Activated T-cell treated with anti-CD3 and anti-CD28 coated beads, Interleukin-2, amount 50 U/mL, for 1 hour (primary cell): ENCODE measurements around the gene BPI.
"Not testable (repeated sequence)": the region's sequence is repeated elsewhere in the genome, so short reads cannot be mapped to it uniquely, and the experiment has no call there.

ENCODE experiments used
- DNase-seq: peaks from one replicate; pipeline ENCODE4 v3.0.0-alpha.2; 2020

BPI gene

DNA sequence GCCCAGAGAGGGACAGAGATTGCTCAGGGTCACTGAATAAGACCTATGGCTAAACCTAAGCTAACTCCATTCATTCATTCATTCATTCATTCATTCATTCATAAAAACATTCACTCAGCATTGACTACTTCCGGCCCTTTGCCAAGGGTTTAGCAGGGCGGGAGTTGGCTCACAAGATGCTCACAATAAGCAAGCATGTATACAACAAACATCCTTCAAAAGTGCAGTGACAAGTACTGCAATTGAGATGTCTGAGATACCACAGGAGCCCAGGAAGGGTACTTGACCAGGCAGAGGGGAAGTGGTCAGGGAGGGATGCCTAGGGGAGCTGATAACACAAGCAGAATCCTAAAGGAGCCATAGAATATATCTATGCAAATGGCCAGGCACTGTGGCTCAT is 25.2 kb upstream of the BPI start:
- no peak for DNase-seq

DNA sequence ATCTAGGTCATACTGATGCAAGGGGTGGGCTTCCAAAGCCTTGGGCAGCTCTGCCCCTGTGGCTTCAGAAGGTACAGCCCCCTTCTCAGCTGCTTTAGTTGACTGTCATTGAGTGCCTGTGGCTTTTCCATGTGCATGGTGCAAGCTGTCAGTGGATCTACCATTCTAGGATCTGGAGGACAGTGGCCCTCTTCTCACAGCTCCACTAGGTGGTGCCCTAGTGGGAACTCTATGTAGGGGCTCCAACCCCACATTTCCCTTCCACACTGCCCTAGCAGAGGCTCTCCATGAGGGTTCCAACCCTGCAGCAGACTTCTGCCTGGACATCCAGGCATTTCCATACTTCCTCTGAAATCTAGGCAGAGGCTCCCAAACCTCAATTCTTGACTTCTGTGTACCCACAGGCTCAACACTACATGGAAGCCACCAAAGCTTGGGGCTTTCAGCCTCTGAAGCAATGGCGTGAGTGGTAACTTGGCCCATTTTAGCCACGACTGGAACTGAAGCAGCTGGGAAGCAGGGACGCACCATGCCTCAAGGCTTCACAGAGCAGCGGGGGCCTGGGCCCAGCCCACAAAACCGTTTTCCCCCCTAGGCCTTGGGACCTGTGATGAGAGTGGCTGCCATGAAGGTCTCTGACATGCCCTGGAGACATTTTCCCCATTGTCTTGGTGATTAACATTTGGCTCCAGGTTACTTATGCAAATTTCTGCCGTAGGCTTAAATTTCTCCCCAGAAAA is 22.6 kb upstream of the BPI start:
- DNase-seq: not testable (repeated sequence)

DNA sequence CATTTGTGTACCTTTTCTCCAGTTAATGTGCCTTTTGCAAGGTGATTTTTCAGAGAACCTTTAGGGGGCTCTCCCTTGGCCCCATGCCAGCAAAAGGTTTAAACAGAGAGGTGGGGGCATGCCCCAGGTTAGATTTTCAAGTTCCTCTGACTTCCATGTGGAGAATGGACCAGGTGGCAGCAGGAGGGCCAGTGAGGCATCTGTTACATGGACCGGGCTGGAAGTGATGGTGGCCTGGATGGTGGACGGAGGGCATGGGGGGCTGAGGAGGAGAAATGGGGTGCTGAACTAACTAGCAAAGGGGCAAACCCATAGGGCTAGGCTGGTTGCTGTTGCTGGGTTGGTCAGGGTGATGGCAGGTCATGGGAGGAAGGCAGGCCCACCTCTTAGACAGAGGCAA is 20.7 kb upstream of the BPI start:
- no peak for DNase-seq

DNA sequence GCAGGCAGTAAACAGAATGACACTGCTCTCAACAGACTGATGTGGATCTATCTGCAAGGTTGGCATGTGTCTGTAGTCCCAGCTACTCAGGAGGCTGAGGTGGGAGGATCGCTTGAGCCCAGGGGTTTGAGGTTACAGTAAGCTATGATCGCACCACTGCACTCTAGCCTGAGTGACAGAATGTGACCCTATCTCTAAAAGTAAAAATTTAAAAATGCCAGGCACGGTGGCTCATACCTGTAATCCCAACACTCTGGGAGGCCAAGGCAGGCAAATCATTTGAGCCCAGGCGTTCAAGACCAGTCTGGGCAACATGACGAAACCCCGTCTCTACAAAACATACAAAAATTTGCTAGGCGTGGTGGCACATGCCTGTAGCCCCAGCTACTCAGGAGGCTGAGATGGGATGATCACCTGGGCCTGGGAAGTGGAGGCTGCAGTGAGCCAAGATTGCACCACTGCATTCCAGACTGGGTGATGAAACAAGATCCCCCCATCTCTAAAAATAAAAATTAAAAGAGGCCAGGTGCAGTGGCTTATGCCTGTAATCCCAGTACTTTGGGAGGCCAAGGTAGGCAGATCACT is 19.8 kb upstream of the BPI start:
- DNase-seq: not testable (repeated sequence)

DNA sequence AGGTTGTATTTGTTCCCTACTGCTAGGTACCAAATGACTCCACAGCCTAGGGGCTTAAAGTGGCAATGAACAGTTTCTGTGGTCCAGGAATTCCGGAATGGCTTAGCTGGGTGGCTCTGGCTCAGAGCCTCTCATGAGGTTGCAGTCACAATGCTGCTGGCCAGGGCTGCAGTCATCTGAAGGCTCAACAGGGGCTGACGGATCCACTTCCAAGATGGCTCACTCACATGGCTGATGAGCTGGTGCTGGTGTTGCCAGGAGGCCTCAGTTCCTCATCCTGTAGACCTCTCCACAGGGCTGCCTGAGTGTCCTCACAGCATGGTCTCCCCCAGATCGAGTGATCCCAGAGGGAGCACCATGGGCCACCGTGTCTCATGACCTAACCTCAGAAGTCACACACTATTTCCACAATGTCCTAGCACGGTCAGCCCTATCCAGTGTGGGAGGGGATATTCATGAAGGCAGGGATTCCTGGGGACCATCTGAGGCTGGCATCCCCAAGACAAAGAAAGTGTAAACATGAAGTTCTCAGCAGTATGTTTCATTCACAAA is 19.0 kb upstream of the BPI start:
- no peak for DNase-seq

DNA sequence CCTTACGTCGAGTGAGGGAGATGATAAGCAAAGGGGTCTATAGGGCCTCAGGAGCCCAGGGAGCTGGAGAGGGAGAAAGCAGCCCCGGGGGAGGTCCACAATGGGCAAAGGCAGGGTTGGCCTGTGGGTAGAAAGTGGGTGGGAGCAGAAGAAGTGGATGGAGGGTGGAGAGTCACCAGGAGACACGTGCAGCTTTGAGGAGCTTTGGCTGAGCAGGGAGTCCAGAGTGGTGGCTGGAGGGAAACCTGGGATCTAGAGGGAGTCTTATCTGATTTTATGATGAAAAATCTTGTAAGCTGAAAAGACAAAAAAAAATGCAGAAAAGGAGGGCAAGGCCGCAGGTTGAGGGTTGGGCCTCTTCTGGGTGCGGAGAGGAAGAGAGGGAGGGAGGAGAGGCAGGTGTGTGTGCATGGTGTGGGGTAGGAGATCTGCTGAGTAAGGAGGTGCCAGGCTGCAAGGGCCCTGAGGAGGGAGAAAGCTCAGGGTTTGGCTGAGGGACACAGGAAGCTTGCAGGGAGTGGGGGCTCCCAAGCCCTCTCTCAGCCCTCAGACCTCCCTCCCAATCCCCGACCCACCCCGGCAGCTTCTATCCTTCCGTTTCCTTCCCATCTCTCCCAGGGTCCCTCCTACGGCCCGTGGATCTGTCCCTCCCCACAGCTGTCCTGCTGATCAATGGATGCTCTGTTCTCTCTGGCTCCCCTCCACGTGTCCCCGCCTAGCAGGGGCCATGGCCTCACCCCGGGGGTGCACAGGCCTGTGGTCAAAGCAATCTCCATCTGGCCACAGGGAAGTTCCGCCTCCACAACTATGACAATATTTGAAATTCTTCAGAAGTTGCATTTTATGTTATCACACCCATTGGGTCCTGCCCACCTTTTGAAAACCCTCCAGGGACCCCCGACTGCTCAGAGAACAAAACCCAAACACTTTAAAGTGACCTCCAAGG is 17.1 kb upstream of the BPI start:
- no peak for DNase-seq

DNA sequence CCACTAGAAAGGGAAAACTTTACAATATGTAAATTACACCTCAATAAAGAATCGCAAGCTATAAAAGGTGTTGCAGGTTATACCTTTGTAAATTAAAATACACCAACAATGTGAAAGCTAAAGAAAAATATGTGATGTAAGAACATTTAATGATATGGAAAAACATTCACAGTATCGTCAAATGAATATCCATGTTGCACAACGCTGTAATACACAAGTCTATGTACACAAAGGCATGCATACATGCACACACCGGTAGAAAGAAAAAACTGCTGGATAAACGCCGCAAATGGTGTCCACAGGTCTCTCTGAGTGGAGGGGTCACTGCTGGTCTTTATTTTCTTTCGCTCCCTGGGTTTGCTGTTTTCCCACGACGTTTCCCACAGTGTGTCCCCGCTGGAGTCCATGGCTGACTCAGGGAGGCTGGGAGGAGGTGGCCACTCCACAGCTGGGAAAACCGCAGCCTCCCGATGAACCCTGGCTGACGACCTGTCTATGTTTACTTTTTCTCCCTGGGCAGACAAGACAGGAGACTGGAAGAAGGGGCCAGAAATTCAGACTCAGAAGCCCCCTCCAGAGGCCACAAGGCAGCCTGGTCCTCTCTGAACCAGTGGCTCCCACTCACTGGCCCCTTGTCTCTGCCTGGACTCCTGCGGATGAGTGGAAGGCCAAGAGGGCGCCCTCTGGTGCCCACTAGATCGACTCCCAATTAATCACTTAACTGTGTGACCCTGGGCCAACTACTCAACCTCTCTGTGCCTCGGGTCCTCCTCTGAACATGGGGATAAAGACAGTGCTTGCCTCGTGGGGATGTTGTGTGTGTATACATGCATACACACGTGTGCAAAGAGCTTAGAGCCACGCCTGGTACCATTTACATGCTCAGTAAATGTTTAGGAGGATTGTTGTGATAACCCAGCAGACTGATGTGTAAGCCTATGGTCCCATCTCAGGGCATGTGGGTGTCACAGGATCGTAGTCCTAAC is 12.8 kb upstream of the BPI start:
- no peak for DNase-seq

DNA sequence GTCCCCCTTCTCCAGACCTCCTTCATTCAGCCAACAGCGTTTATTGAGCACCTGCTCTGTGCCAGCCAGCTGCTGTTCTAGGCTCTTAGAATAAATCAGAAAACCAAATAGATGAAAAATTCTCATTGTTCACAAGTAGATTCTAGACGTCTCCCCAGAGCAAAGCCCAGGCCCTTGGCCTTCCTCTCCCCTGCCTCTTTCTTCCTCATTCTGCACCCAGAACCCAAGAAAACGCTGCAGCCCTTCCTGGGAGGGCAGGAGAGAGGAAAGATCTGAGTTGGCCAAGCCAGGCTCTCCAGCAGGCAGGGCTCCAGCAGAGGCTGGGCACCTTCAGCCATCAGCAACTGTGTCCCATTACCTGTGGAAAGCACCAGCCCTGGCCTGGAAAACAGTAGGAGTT is 12.0 kb upstream of the BPI start:
- no peak for DNase-seq

DNA sequence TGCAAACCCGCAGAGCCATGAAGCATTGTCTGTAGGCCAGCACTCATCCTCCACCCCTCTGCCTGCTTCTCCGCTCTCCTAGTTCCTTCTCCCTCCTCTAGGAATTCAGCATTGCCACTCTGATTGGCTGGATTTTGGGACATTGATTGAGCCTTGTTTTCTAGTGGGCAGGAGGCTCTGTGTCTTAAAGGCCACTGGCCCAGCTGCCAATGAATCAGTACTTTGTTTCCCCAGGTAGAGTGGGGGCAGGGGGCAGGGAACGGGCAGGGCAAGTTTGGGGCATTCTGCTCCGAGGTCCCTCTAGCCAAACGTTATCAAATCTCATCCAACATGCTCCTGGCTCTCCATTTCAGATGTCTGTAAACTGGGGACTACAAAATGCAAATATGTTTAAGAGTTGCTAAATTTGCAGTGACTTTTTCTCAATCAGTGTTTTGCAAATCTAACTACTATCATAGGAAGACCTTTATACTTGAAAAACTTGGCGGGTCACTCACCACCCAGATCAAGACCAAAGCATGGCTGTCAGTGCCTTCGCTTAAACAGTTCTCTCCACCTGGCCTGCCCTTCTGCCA is 10.4 kb upstream of the BPI start:
- DNase-seq: no peak

DNA sequence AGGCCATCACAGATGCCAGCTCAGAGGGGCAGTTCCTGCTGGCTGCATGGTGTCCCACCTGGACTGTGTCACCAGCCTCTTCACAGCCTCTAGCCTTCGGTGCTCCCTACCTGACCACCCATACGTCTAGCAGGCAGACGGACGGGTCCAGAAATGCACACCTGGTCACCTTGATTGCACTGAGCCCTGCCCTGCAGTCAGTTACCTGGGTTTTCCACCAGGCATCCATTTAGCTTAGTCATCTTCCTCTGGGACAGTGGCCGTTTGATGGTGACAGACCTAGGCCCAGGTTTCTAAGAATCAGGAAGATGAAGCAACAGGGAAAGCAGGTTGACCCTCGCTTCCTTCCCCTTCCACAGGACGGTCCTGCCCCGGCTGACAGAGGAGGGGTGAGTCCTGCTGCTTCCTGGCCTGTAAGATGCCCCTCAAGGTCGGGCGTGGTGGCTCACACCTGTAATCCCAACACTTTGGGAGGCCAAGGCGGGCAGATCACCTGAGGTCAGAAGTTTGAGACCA is 9.8 kb upstream of the BPI start:
- DNase-seq: no peak

DNA sequence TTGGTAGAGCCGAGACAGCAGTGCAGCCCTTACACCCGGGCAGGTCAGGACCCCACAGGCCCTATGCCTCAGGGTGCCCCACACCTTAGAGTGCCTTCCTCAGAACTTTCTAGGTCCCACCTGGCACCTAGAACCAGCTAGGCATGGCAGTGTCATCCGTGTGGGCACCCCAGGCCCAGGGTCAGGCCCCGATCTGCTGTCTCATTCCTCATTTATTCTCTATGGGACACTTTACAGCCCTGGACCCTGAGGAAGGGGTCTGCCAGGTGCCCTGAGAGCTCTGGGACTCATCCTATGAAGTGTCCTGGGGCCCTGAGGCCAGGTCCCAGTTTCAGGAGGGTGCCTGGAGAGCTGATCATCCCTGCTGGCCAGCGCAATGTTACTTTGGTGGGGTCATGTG is 8.1 kb upstream of the BPI start:
- no peak for DNase-seq

DNA sequence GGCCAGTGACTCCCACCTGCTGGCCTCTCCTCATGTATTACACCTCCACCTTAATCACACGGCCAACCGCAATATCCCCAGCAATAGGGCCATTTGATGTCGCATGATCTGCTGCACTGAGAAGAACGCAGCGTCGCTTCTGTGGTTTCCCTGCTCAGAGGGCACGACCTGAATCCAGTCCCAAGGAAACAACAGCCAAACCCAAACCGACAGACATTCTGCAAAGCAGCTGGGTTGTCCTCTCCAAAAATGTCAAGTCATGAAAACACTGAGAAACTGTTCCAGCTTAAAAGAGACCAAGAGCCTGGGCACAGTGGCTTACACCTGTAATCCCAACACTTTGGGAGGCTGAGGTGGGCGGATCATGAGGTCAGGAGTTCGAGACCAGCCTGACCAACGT is 7.5 kb upstream of the BPI start:
- no peak for DNase-seq

DNA sequence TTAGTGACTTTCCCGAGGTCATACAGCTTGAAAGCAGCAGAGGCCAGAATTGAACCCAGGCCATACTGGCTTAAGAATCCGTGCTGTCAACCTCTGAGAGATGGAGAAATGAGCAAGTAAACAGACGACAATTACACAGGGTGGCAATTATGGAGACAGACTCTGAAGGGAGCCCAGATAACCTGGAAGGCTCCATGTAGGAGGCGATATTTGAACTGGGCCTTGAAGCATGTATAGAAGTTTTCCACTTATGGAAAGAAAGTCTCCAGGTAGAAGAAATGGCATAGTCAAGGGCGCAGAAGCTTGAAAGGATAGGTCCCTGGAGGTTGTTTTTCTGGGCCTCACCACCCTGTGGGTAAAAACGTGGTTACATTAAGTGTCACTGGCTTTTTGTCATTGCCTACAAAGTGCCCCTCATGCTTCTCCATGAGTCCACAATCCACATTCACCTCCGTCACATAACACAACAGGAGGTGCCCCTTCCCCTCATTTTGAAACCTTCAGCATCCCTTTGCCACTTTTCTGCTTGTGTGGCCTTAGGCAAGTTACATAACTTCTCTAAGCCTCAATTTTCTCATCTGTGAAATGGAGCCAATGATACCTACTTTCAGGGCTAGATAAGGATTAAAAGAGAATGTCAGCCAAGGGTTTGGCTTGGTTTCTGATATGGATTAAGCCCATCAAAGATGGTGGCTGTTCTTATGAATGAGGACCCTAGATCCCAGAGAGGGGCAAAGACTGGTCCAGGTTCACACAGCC is 5.9 kb upstream of the BPI start:
- DNase-seq: no peak

DNA sequence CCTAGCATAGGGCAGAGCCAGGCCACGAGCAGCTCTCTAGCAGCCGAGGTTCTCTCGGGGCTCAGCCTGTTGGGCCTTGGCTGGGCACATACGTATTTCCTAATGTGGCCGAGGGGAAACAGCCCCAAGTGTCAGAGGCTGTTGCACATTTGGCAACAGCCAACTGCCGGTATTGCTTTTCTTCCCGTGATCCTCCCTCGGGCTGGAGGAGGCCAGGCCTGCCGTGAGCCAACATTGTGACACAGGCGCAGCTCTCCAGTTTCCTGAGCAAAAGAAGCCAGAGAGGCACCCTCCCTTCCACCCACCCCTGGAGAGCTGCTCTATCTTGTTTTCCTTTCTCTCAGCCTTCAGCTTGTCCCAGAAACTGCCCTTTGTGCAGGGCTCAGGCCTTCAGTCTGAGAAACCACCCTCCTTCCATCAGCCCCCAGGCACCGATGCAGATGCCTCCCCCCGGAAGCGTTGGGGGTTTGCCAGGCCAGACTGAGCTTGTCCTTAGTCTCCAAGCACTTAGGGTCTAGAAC is 5.1 kb upstream of the BPI start:
- no peak for DNase-seq

DNA sequence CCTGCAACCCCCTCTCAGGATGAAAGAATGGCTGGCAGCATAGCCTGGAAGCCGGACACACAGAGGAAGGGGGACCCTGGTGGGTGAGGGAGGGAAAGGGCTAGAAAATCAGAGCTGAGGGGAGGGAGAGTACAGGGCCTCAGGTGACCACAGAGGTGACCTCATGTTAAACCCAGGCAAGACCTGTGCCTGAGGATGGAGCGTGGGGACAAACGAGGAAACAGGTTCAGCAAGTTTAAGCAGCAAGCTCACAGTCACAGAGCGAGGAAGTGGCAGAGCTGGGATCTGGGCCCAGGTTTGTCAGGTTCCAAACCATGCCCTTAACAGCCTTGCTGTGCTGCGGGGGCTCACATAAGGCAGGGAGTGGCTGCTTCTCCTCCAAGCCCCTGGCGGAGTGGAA is 4.0 kb upstream of the BPI start:
- no peak for DNase-seq

DNA sequence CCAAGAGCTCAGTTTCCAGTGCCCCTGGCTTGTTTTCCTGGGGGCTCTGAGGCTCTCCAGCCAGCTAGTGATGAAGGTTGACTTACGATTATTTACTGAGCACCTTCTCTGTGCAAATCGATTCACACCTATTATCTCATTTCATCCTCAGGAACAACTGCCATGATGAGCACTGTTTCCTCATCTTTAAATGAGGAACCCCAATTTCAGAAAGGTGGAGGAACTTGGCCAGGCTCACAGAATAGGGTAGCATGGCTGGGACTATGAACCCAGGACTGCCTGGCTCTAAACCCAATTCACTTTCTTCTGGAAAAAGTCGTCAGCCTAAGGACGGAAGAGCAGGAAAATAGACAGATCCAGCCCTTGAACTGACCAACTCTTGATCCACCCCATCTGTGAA is 3.5 kb upstream of the BPI start:
- DNase-seq: no peak

DNA sequence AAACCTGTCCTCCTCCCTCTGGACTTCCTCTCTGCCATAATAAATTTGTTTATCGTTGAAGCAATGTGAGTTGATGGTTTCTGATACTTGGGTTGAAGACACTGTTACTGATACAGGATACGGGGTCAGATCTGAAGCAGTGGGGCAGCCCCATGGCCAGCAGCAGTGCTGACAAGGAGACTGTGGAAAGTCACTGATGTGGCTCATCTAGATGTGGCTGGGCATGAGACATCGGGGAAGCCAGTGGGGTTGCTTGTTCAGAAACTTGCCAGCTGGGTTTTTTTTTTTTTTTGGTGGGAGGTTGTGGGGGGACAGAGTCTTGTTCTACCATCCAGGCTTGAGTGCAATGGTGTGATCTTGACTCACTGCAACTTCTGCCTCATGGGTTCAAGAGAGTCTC is 2.6 kb upstream of the BPI start:
- no peak for DNase-seq

DNA sequence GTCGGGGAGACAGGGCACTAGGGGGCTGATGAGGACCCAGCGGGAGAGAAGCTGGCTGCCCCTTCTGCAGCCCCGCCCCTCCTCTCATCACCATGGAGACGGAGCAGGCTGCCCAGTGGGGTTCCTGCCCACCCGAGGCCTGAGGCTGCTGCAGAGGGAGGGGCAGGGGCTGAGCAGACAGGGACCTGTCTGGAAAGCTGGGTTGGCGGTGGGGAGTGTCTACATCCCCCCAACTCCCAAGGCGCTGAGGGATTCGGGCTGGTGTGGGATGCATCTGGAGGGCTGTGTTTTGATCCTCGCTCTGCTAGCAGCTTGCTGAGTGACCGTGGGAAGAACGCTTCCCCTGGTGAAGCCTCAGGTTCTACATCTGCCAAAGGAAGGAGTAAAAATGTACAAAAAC is 1.2 kb upstream of the BPI start:
- no peak for DNase-seq

DNA sequence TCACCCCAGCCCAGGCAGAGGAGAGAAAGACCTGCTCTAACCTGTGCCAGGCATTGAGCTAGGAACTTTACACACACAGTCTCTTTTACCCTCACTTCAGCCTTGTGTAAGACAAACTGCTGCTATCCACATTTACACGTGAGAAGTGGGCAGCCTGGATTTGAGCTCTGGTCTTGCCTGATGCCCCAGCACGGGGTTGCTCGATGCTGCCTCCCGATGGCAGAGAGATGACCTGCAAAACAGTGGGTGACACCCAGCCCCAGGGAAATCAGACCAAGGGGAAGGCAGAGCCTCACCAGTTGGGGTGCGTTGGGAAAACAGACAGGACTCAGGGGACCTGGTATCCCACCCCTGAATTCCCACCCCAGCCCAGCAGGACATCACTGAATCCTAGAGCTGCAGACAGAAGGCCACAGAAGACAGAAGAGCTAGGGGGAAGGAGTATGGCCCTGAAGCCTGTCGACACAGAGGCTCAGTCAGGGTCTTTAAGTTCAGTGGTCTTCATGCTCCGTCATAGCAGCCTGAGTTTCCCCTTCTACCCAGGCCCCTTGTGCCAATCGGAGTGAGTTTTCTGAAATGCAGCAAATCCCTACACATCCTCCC is 990 bp downstream of the BPI start:
- DNase-seq: no peak

DNA sequence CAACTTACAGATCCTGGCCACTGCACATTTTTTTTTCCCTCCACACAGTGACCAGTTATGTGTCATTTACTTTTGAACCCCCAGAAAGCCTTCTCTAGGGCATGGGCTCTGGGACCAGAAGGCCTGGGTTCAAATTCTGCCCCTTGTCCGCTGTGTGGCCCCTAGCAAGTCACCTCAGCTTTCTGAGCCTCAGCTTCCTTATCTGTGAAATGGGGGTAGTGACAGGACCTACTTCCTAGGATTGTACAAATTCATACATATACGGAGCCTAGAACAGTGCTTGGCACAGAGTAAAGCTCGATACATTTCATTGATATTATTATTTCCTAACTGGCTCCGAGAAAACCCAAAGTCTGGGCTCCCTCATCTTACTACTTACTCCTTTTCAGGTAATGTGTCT is 1.6 kb downstream of the BPI start:
- no peak for DNase-seq
